CD4-positive, alpha-beta T cell treated with Interleukin-17A for 4 hours (primary cell): ENCODE data around the gene TACC2.
"Not testable (repeated sequence)": the region's sequence is repeated elsewhere in the genome, so short reads cannot be mapped to it uniquely, and the experiment has no call there.

Source experiments
- DNase-seq: peaks from one replicate; pipeline ENCODE4 v3.0.0-alpha.2; 2020; ENCODE audit warnings: mixed read lengths

Gene TACC2

DNA sequence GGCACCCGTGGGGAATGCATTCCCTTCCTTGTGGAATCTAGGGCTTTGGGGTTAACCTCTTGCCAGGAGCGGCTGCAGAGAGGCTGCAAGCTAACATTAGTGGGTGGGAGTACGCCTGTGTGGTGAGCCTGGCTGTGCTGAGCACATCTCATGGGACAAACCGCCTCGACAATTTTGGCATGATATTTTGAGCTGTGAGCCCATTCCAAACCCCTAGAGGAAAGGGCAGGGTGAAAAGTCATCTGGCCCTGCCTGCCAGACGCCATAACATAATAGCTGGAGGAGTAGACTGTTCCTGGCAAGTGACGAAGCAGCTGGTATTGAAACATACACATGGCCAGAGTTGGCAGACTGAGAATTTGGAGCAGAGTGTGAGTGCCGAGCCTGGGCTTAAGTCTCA is 110.0 kb downstream of the TACC2 start:
- no peak for DNase-seq

- no peak for DNase-seq
Measured at GRCh38 chr10:122099562-122099961, 110.6 kb downstream of the TACC2 start.

GRCh38 chr10:122102146-122102868 is 113.3 kb downstream of the TACC2 start:
- DNase-seq: no peak

GRCh38 chr10:122102869-122103525 is 114.0 kb downstream of the TACC2 start:
- no peak for DNase-seq

- no peak for DNase-seq
Measured at GRCh38 chr10:122103592-122103991, 114.6 kb downstream of the TACC2 start.

DNA sequence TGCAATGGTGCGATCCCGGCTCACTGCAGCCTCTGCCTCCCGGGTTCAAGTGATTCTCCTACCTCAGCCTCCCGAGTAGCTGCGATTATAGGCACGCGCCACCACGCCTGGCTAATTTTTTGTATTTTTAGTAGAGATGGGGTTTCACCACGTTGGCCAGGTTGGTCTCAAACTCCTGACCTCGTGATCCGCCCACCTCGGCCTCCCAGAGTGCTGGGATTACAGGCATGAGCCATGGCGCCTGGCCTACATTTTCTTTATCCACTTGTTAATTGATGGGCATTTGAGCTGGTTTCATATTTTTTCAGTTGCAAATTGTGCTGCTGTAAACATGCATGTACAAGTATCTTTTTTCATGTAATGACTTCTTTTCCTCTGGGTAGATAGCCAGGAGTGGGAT is 119.8 kb downstream of the TACC2 start:
- DNase-seq: not testable (repeated sequence)

- DNase-seq: no peak
Measured at GRCh38 chr10:122112021-122112616, 123.2 kb downstream of the TACC2 start.

GRCh38 chr10:122112625-122113160 is 123.7 kb downstream of the TACC2 start:
- DNase-seq: no peak

GRCh38 chr10:122113161-122113944 is 124.4 kb downstream of the TACC2 start:
- DNase-seq: no peak

DNA sequence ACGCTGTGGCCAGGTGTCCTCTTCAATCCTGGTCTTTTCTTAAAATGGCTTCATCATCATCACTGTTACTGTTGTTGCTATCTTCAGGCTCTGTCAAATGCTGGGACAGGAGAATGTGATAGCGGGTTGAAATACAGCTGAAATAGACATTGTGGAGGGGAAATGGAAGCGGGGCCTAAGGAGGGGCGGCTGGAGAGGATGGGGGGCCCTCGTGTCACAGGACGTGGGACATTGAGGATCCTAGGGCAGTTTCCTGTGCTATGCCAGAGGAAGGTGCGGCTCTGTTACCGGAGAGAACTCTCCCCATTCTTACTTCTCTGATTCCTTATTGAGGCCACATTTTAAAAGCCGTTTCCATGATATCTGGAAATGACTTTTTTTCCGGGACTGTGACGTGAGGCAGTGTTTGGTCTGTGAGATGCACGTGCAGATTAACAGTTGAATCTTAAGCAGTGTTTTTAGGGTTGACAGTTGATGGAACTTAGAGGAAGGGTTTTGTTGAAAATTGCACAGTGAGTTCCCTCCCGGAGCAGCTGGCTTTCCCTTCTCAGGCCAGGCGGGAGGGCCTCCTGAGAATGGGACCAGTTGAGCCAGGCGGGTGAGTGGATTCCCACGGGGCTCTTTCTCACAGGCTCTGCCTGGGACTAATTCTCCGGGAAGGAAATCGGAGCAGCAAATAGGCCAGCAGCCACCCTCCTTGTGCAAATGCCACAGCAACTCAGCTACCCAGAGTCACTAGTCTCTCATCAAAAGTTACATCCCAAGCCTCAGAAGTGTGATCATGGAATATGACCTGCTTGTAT is 125.2 kb downstream of the TACC2 start:
- DNase-seq: no peak

GRCh38 chr10:122115874-122116273 is 126.9 kb downstream of the TACC2 start:
- DNase-seq: no peak

- no peak for DNase-seq
Measured at GRCh38 chr10:122116331-122116730, 127.4 kb downstream of the TACC2 start.

- DNase-seq: no peak
Measured at GRCh38 chr10:122117475-122117874, 128.5 kb downstream of the TACC2 start.

DNA sequence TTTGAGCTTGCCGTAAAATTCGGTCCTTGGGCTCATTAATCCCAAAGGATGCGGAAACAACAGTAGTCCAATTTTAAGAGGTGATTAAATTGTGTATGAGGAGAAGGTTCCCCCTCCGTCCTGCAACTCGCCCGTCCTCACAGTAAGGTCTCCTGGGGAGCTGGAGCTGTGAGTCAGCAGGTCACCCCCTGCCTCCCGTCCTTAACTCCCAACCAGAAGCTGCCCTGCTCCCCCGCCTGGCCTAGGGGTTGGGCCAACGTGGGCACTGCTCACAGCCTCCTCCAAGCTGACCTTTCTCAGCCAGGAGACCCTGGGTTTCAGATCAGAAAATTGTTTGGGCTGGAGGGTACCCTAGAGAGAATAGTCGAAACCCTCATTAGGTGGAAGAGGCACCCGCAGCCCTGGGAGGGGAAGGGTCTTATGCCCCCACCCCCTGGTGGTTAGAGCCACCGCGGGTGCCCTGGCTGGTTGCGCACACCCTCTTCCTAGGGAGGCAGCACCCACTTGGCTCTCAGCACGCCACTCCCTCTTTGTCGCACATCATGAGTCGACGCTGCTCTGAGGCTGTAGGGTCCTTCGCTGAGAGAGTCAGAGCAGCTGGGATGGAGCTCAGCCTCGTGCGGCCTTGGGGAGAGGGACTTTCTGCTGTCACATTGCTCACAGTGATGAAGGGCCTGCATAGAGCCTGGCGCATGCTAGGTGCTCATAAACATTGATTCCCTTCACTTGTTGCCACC is 131.2 kb downstream of the TACC2 start:
- DNase-seq: no peak

GRCh38 chr10:122121059-122121458 is 132.1 kb downstream of the TACC2 start:
- DNase-seq: no peak

DNA sequence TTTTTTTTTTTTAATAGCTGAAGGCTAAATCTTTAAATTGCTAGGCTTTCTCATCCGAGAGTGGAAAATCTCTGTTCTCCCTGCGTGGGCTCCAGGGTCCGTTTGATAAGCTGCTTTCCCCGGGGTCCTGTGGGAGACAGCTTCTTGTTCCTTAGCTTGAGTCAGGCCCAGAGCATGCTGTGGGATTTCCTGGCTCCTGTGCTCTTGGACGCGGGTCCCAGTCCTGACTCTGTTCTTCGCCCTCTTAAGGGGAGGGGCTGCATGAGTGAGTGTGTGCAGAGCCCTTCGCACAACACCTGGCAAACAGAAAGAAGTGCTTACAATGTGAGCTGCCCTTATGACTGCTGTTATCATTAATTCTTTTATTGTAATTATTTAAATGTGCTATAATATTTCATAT is 133.5 kb downstream of the TACC2 start:
- DNase-seq: no peak

DNA sequence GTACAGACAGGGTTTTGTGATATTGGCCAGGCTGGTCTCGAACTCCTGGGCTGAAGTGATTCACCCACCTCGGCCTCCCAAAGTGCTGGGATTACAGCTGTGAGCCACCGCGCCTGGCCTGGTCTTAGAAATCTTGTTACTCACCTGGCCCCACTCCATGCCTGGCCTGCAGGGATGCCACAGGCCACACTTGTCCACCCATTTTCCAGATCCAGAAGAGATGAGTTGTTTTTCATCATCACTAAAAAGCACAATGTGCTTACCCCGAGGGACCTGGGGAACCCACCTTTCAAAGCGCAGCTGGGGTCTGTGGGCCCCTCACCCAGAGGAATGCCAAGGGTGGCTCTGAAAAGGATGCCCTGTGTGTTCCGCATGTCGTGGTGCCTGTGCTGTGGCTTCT is 134.2 kb downstream of the TACC2 start:
- DNase-seq: no peak

- no peak for DNase-seq
Measured at GRCh38 chr10:122124342-122124741, 135.4 kb downstream of the TACC2 start.

DNA sequence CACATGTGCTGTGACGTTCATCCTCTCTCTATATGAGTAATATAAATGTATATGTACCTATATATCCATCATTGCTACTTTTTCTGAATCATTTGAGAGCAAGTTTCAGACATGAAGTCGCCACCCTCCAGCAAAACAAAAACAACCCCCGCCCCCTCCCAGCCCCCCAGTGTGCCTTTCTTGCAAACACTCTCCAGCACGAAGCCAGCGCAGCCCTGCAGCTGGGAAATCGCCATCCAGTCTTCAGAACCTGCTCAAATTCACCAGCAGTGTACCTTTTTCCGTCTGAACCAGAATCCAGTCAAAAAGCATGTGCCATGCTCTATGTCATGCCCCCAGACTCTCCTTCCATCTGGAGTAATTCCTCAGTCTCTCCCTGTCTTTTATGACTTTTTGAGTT is 135.8 kb downstream of the TACC2 start:
- no peak for DNase-seq

GRCh38 chr10:122126763-122127659 is 138.0 kb downstream of the TACC2 start:
- DNase-seq: no peak
